T-helper 2 cell treated with Interferon-gamma antibody and Interleukin-4, amounts not matched to agents 100 ng/mL and 5 ng/mL, for 36 hours (primary cell): ENCODE measurements around the gene ITGB6. TPM values are rescaled to one million over a fixed set of nuclear protein-coding genes. Genes with fewer than 3 reads are reported as not detected.

Experiments used
- intact Hi-C: fragments of 100-400 bp; cut with micrococcal nuclease; formaldehyde crosslinking; loops from one replicate; pipeline ENCODE4 v1.15.1; 2023
- total RNA-seq: library from RNA; stranded (reverse); gene quantifications from 2 replicates; pipeline ENCODE4 v1.2.3, GENCODE V29; 2022

Gene ITGB6
- total RNA-seq, 1 donor from 2014 or later, result not detected

- intact Hi-C loops, result no loop called here
Measured at GRCh38 chr2:160055726-160056108, 144.4 kb downstream of the ITGB6 start.

DNA sequence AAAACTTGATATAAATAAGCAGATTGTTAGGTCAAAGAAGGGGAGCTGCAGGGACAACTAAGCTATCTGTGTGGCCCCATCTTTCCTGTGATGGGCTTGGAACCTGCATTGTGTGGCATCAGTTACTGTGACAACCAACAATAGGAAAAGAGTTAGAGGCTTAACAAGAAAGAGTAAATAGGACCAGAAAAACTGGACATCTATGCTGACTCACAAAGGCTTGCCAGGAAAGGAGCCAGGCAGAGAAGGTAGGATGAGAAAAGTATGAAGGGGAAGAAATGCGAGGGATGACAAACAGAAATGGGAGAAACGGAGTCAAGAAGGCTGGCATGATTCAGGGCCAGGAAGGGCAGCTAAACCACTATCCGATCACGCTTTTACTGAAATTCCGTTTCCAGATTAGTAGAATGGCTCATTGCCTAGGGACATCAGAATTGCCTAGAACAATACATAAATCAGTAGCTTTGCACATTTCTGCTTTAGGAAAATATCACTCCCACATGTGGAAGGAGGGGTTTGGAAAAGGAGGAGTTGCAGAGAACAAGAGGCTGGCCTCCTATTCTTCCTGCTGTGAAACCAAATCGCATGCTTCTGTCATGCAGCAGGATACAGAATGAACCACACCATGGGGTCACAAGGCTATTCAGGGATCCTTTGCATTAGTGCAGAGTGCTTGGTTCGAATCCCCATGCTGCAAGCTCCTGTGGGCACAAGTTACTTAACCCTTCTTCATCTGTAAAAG is 144.9 kb downstream of the ITGB6 start:
- intact Hi-C loops, result no loop called here

DNA sequence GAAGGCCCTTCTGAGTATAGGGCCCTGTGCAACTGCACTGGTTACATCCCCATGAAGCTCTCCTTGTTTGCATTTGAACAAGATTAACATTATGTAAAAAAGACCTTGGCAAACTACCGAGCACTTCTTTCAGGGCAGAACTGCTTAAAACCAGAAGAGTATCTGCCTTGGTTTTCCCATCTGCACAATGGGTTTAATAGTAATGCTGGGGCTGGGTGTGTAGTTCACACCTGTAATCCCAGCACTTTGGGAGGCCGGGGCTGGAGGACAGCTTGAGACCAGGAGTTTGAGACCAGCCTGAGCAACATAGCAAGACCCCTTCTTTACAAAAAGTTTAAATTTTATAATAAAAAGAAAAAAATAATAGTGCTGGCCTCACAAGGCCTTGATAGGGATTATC is 146.1 kb downstream of the ITGB6 start:
- intact Hi-C loops, result no loop called here

DNA sequence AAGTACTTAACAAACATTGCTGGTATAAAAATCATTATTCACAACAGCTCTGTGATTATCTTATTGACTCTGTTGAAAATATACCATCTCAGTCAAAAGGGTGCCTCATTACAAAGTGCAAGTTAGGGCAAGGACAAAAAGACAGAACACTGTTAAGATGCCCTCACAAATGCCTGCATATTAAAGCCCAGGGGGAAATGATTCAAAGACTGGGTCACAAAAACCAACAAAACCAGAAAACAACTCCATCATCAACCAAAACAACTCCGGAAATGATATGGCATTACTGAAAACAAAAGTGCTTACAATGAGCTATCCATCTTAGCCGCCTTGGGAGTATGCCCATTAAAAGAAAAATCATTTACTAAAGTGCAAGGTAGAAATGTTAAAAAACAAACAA is 147.5 kb downstream of the ITGB6 start:
- intact Hi-C loops, result no loop called here

- intact Hi-C loops, result no loop called here
Measured at GRCh38 chr2:160051371-160051800, 148.7 kb downstream of the ITGB6 start.

GRCh38 chr2:160050147-160050546 is 149.9 kb downstream of the ITGB6 start:
- intact Hi-C loops, result no loop called here

Other genes with a start within 250 kb of the ITGB6 start
- not detected in 2 replicates for gene PLA2R1, start 137.7 kb downstream of the ITGB6 start, total RNA-seq